Tibial artery (tissue), 4 donors: ENCODE results near the gene TMEM41B.
A peak's percentile ranks its signal among the peaks of the same experiment; 100 is the strongest.

ENCODE experiments used
- DNase-seq, 2 donors: peaks; one replicate each; pipeline ENCODE4 v3.0.0-alpha.2; 2019
- H3K27ac ChIP-seq, 2 donors: fragments of 200-600 bp; sonication (generic) in 1 of 2; 1 replicate in 1 of 2; 2 replicates in 1 of 2; pipeline ENCODE4 v1.5.1; 2018 to 2019; ENCODE audit warnings: mild to moderate bottlenecking in 1 of 2
- H3K27me3 ChIP-seq, 2 donors: fragments of 200-600 bp; sonication (generic) in 1 of 2; one replicate each; pipeline versions ENCODE4 v1.5.1 to v1.6.0; 2016 to 2019
- H3K36me3 ChIP-seq, 3 donors: fragments of 200-600 bp; sonication (generic) in 2 of 3; one replicate each; pipeline ENCODE4 v1.5.1; 2016 to 2019; ENCODE audit warnings: mild to moderate bottlenecking in 2 of 3
- H3K4me1 ChIP-seq, 4 donors: fragments of 200-600 bp; sonication (generic) in 2 of 4; 1 replicate in 3 of 4; 2 replicates in 1 of 4; pipeline ENCODE4 v1.5.1; 2016 to 2019
- H3K4me3 ChIP-seq, 2 donors: fragments of 200-600 bp; sonication (generic) in 1 of 2; 1 replicate in 1 of 2; 2 replicates in 1 of 2; pipeline ENCODE4 v1.5.1; 2018 to 2019; ENCODE audit warnings: mild to moderate bottlenecking in 2 of 2
- H3K9me3 ChIP-seq, 3 donors: fragments of 200-600 bp; sonication (generic) in 1 of 3; one replicate each; pipeline ENCODE4 v1.5.1; 2016 to 2019
- CTCF ChIP-seq, 2 experiments: fragments of 200-600 bp in 1 of 2; fragments of 450-650 bp in 1 of 2; IDR thresholded peaks; one replicate each; pipeline ENCODE4 v1.5.1; 2017 to 2019; ENCODE audit warnings: antibody characterized with exemption in 2 of 2, mild to moderate bottlenecking in 1 of 2, moderate library complexity in 1 of 2
- intact Hi-C: fragments of 100-400 bp; cut with DNase I; formaldehyde crosslinking; loops from one replicate; pipeline ENCODE4 v1.15.0; 2023; ENCODE audit warnings: low total_unique reads

TMEM41B gene

GRCh38 chr11:9232482-9232881 lies 81.9 kb downstream of the TMEM41B start:
- Histone ChIP-seq H3K36me3 (no peaks in the 10 kb centered on the region), H3K27ac (peak overlapping the region in 1 of 2 donors; percentile 47), H3K4me3 (no peak overlapping the region), H3K27me3 (no peaks in the 10 kb centered on the region), H3K9me3 (no peaks in the 10 kb centered on the region), H3K4me1 (peaks cover 0 to 30% (median 9%) of the 10 kb centered on the region in 4 donors)
- no peak for TF ChIP-seq CTCF (IDR thresholded peaks at IDR 0.05)
- intact Hi-C loops = no loop called here
- no peak for DNase-seq

GRCh38 chr11:9231848-9232177 lies 82.6 kb downstream of the TMEM41B start:
- peaks cover 0 to 30% (median 9%) of the 10 kb centered on the region in 4 donors for H3K4me1 ChIP-seq
- no peaks in the 10 kb centered on the region for H3K36me3 ChIP-seq
- no peaks in the 10 kb centered on the region for H3K9me3 ChIP-seq
- H3K27ac ChIP-seq = peak overlapping the region; percentile 1 to 47
- peak overlapping the region; percentile 21 to 29 for H3K4me3 ChIP-seq
- no peaks in the 10 kb centered on the region for H3K27me3 ChIP-seq
- no peak for TF ChIP-seq CTCF (IDR thresholded peaks at IDR 0.05)
- intact Hi-C loops = no loop called here
- DNase-seq = no peak
